H1 (cell line): ENCODE measurements around the gene TNFSF12. TPM values are rescaled to one million over a fixed set of nuclear protein-coding genes. Genes with fewer than 3 reads are reported as not detected.

Experiments
- CTCF ChIA-PET: fragments of 300-600 bp; sonication (Branson Sonifier 250); formaldehyde crosslinking; loops from one replicate; lab custom pipeline; 2021; ENCODE audit not compliant: partially characterized antibody; lab: Charles Lee
- POLR2A ChIA-PET: fragments of 300-600 bp; sonication (Branson Sonifier 250); formaldehyde crosslinking; loops from one replicate; lab custom pipeline; 2021; ENCODE audit warnings: inconsistent platforms; ENCODE audit not compliant: partially characterized antibody; lab: Charles Lee
- DNase-seq, 2 experiments: peaks; one replicate each; pipeline versions ENCODE4 v3.0.0 to v3.0.0-alpha.2; 2010 to 2022; ENCODE audit warnings: low spot score in 2 of 2, low read depth in 1 of 2, mixed read lengths in 1 of 2
- FAIRE-seq: peaks from 2 replicates; lab custom pipeline; 2011; peaks lifted over from hg19 to GRCh38; lab: Jason Lieb, UNC
- H2AFZ ChIP-seq: 2 replicates; pipeline ENCODE4 v1.8.1; 2012; ENCODE audit warnings: low read length, inconsistent platforms
- H2AK5ac ChIP-seq: 2 replicates; pipeline ENCODE4 v1.6.1; 2013; ENCODE audit warnings: low read depth, low read length
- H2BK120ac ChIP-seq: replicated peaks from 2 replicates; pipeline ENCODE3; 2013; ENCODE audit warnings: low read depth, low read length, inconsistent platforms
- H2BK12ac ChIP-seq: 2 replicates; pipeline ENCODE4 v1.6.1; 2013; ENCODE audit warnings: low read depth, low read length
- H2BK15ac ChIP-seq: 2 replicates; pipeline ENCODE4 v1.6.1; 2013; ENCODE audit warnings: low read length
- H2BK20ac ChIP-seq: 2 replicates; pipeline ENCODE4 v1.6.1; 2013; ENCODE audit warnings: low read length
- H2BK5ac ChIP-seq: 2 replicates; pipeline ENCODE4 v1.6.1; 2013; ENCODE audit warnings: low read depth, low read length
- H3K14ac ChIP-seq: 2 replicates; pipeline ENCODE4 v1.6.1; 2013; ENCODE audit warnings: inconsistent platforms; ENCODE audit not compliant: insufficient read length
- H3K18ac ChIP-seq: 2 replicates; pipeline ENCODE4 v1.6.1; 2013; ENCODE audit warnings: low read length; ENCODE audit errors: extremely low read depth
- H3K23ac ChIP-seq: 2 replicates; pipeline ENCODE4 v1.6.1; 2013; ENCODE audit warnings: inconsistent platforms; ENCODE audit not compliant: insufficient read length
- H3K23me2 ChIP-seq: 2 replicates; pipeline ENCODE4 v1.6.1; 2013; ENCODE audit warnings: low read depth, low read length
- H3K27ac ChIP-seq: 2 replicates; pipeline ENCODE4 v1.6.1; 2011; ENCODE audit warnings: low read depth, low read length, inconsistent platforms
- H3K27me3 ChIP-seq, 4 experiments: replicated peaks in 1 of 4; 1 replicate in 1 of 4; 2 replicates in 3 of 4; pipeline versions ENCODE4 v1.6.1 to v1.8.1; 2011 to 2013; ENCODE audit warnings: low read length in 3 of 4, mild to moderate bottlenecking in 3 of 4, inconsistent platforms in 2 of 4, mixed read lengths in 2 of 4, moderate library complexity in 1 of 4; ENCODE audit not compliant: control insufficient read depth in 3 of 4, insufficient read depth in 3 of 4; ENCODE audit errors: extremely low read depth in 1 of 4
- H3K36me3 ChIP-seq, 4 experiments: 2 replicates each; pipeline versions ENCODE4 v1.6.1 to v1.8.1; 2011 to 2013; ENCODE audit warnings: mild to moderate bottlenecking in 4 of 4, low read length in 3 of 4, moderate library complexity in 2 of 4, control low read depth in 1 of 4, inconsistent platforms in 1 of 4; ENCODE audit not compliant: insufficient read depth in 4 of 4, control insufficient read depth in 2 of 4
- H3K4ac ChIP-seq: replicated peaks from 2 replicates; pipeline ENCODE3; 2013; ENCODE audit warnings: low read length, low read depth, mixed read lengths, inconsistent platforms; ENCODE audit not compliant: insufficient read length
- H3K4me1 ChIP-seq, 4 experiments: replicated peaks in 1 of 4; 1 replicate in 1 of 4; 2 replicates in 3 of 4; pipeline versions ENCODE4 v1.6.1 to v1.8.1; 2011 to 2013; ENCODE audit warnings: low read length in 3 of 4, inconsistent platforms in 2 of 4, mixed read lengths in 1 of 4; ENCODE audit not compliant: insufficient read depth in 4 of 4, control insufficient read depth in 3 of 4
- H3K4me2 ChIP-seq, 2 experiments: 2 replicates each; pipeline versions ENCODE4 v1.6.1 to v1.8.1; 2011 to 2013; ENCODE audit warnings: low read depth in 2 of 2, low read length in 2 of 2, control low read depth in 1 of 2, inconsistent platforms in 1 of 2, mild to moderate bottlenecking in 1 of 2; ENCODE audit not compliant: insufficient read depth in 1 of 2
- H3K4me3 ChIP-seq, 4 experiments: fragments of 200-600, 300-600 bp in 1 of 4; sonication (generic), shearing (Covaris generic), sonication (Bioruptor Twin) in 1 of 4; 2 replicates each; pipeline versions ENCODE4 v1.5.1 to v1.8.1; 2011 to 2016; ENCODE audit warnings: low read length in 4 of 4, low read depth in 3 of 4, control low read depth in 2 of 4, inconsistent platforms in 2 of 4, mild to moderate bottlenecking in 2 of 4, mixed read lengths in 1 of 4, moderate library complexity in 1 of 4; ENCODE audit not compliant: insufficient read depth in 2 of 4; ENCODE audit errors: extremely low read depth in 1 of 4
- H3K56ac ChIP-seq: replicated peaks from 2 replicates; pipeline ENCODE3; 2013; ENCODE audit warnings: low read depth, mild to moderate bottlenecking, mixed read lengths, low read length, inconsistent platforms; ENCODE audit not compliant: insufficient read length
- H3K79me1 ChIP-seq: 2 replicates; pipeline ENCODE4 v1.6.1; 2013; ENCODE audit warnings: low read depth, low read length, control low read depth
- H3K79me2 ChIP-seq, 2 experiments: 2 replicates each; pipeline versions ENCODE4 v1.6.1 to v1.8.1; 2012 to 2013; ENCODE audit warnings: low read length in 2 of 2, mild to moderate bottlenecking in 2 of 2, inconsistent platforms in 1 of 2; ENCODE audit not compliant: insufficient read depth in 2 of 2, control insufficient read depth in 1 of 2
- H3K9ac ChIP-seq, 4 experiments: replicated peaks in 1 of 4; 1 replicate in 1 of 4; 2 replicates in 3 of 4; pipeline versions ENCODE4 v1.6.1 to v1.8.1; 2011 to 2013; ENCODE audit warnings: low read depth in 3 of 4, low read length in 3 of 4, control low read depth in 2 of 4, mild to moderate bottlenecking in 2 of 4, moderate library complexity in 2 of 4, inconsistent platforms in 1 of 4; ENCODE audit errors: extremely low read depth in 1 of 4
- H3K9me3 ChIP-seq, 2 experiments: 2 replicates each; pipeline versions ENCODE4 v1.6.1 to v1.8.1; 2012 to 2013; ENCODE audit warnings: mild to moderate bottlenecking in 2 of 2, moderate library complexity in 2 of 2, control low read depth in 1 of 2, inconsistent platforms in 1 of 2, low read depth in 1 of 2, low read length in 1 of 2, mixed read lengths in 1 of 2; ENCODE audit not compliant: insufficient read depth in 2 of 2
- H4K20me1 ChIP-seq, 2 experiments: replicated peaks in 1 of 2; 2 replicates each; pipeline versions ENCODE3 to v1.8.1; 2011 to 2013; ENCODE audit warnings: inconsistent platforms in 2 of 2, low read length in 2 of 2, mild to moderate bottlenecking in 1 of 2; ENCODE audit not compliant: insufficient read depth in 2 of 2, control insufficient read depth in 1 of 2
- H4K5ac ChIP-seq: 2 replicates; pipeline ENCODE4 v1.6.1; 2013; ENCODE audit warnings: low read length, low read depth, mixed read lengths, inconsistent platforms; ENCODE audit not compliant: insufficient read length
- H4K8ac ChIP-seq: 2 replicates; pipeline ENCODE4 v1.8.0; 2013; ENCODE audit warnings: mild to moderate bottlenecking, moderate library complexity, low read length, inconsistent platforms; ENCODE audit not compliant: insufficient read depth; ENCODE audit errors: extremely low read depth
- H4K91ac ChIP-seq: replicated peaks from 2 replicates; pipeline ENCODE3; 2013; ENCODE audit warnings: low read length, mixed read lengths, inconsistent platforms; ENCODE audit not compliant: insufficient read length
- HDAC6 ChIP-seq: IDR thresholded peaks from one replicate; pipeline ENCODE4 v1.7.1; 2012; ENCODE audit warnings: low read depth, mild to moderate bottlenecking, inconsistent platforms, low read length, moderate library complexity
- JUN ChIP-seq: IDR thresholded peaks from 2 replicates; pipeline ENCODE4 v1.6.1; 2011; ENCODE audit warnings: low read depth, mild to moderate bottlenecking, improper control_type of control experiment, low read length
- KDM4A ChIP-seq: IDR thresholded peaks from one replicate; pipeline ENCODE4 v1.7.1; 2012; ENCODE audit warnings: low read depth, mild to moderate bottlenecking, moderate library complexity, low read length, inconsistent platforms; ENCODE audit not compliant: severe bottlenecking
- KDM5A ChIP-seq: fragments of 200-600 bp; IDR thresholded peaks from 2 replicates; pipeline ENCODE4 v1.7.1; 2012; ENCODE audit warnings: mild to moderate bottlenecking, low read length, inconsistent platforms, mixed read lengths
- RAD21 ChIP-seq, 2 experiments: IDR thresholded peaks in 1 of 2; conservative IDR thresholded peaks in 1 of 2; 2 replicates each; pipeline ENCODE4 v1.6.1; 2011; ENCODE audit warnings: low read depth in 2 of 2, low read length in 2 of 2, improper control_type of control experiment in 1 of 2, inconsistent platforms in 1 of 2, mild to moderate bottlenecking in 1 of 2, moderate library complexity in 1 of 2
- SP1 ChIP-seq: IDR thresholded peaks from 2 replicates; pipeline ENCODE4 v1.6.1; 2011; ENCODE audit warnings: low read depth, low read length
- TEAD4 ChIP-seq: IDR thresholded peaks from 2 replicates; pipeline ENCODE4 v1.6.1; 2012; ENCODE audit warnings: low read depth, low read length, inconsistent platforms, mixed read lengths
- WGBS, 2 experiments: shearing (Covaris generic) in 1 of 2; methylation state at CpG; one replicate each; pipeline versions ENCODE4 v1.1.6 to v1.1.7; 2013 to 2015; ENCODE audit warnings: low lambda C conversion rate in 2 of 2, mixed read lengths in 2 of 2, inconsistent platforms in 1 of 2, low coverage in 1 of 2, missing lambda C conversion rate in 1 of 2; ENCODE audit not compliant: insufficient replicate concordance in 2 of 2, insufficient coverage in 1 of 2, insufficient read length in 1 of 2; ENCODE audit errors: extremely low coverage in 1 of 2, missing lambda C conversion rate in 1 of 2; 5-methylcytosine and 5-hydroxymethylcytosine counted together
- polyA plus RNA-seq, 7 experiments: library from polyadenylated mRNA; depleted of rRNA in 3 of 7; stranded (reverse) in 5 of 7; unstranded in 2 of 7; fragments of >200 nt in 5 of 7; fragments of 200-250 nt in 2 of 7; gene quantifications; 1 replicate in 5 of 7; 2 replicates in 1 of 7; 4 replicates in 1 of 7; pipeline versions ENCODE4 v1.2.1 to v1.2.3, GENCODE V29; 2011 to 2013; ENCODE audit warnings: missing spikeins in 2 of 7, mixed read lengths in 2 of 7
- total RNA-seq: library from RNA; stranded (reverse); fragmentation: NEBNext Ultra II Directional; extraction: Animal tissue kit (Norgen Biotek cat#: 25700); gene quantifications from 2 replicates; pipeline ENCODE4 v1.2.1, GENCODE V29; 2021

The TNFSF12 gene
- total and polyA plus RNA-seq, 2 of the 8 experiments (the other 6 are each of a cell fraction or from before 2014, with no cell fraction given) = 7.2 to 9.6 TPM

DNA sequence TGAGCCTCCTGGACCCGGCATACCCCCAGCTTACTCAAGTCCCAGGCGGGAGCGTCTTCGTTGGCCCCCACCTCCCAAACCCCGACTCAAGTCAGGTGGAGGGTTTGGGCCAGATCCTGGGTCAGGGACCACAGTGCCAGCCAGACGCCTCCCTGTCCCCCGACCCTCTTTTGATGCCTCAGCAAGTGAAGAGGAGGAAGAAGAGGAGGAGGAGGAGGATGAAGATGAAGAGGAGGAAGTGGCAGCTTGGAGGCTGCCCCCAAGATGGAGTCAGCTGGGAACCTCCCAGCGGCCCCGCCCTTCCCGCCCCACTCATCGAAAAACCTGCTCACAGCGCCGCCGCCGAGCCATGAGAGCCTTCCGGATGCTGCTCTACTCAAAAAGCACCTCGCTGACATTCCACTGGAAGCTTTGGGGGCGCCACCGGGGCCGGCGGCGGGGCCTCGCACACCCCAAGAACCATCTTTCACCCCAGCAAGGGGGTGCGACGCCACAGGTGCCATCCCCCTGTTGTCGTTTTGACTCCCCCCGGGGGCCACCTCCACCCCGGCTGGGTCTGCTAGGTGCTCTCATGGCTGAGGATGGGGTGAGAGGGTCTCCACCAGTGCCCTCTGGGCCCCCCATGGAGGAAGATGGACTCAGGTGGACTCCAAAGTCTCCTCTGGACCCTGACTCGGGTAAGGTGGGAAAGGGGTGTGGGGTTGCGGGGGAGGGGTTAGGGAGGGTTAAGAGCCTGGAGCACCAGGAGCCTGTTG, 14.4 kb downstream of the TNFSF12 start:
- Histone ChIP-seq H2BK5ac (no peak overlapping the region), H3K4ac (no peak overlapping the region)
- 95% methylated on average over 25 of the region's 30 CpGs; no CpG with 5 or more reads in 1 of the 2 experiments for WGBS, 2 experiments

More for the DNA sequence above, 14.4 kb downstream of the TNFSF12 start:
- H3K4me3 ChIP-seq = peak overlapping the region in 3 of 4 experiments; percentile 71 to 96 (median 85); a peak in 5 of 8 replicates
- H2BK20ac ChIP-seq = no peak overlapping the region
- no peak overlapping the region for H2BK120ac ChIP-seq
- H3K27ac ChIP-seq = no peak overlapping the region
- CTCF ChIA-PET = interaction anchor here (0.6 to 12.7 kb wide), 3 partner anchors 29 to 110 kb away, joined by 3 to 251 read pairs (median 4); no protein-coding TSS in a partner anchor
- no peak overlapping the region for H2AFZ ChIP-seq
- H4K91ac ChIP-seq = no peak overlapping the region
- no peak for FAIRE-seq
- H3K9ac ChIP-seq = no peak overlapping the region
- peaks cover 22 to 43% (median 30%) of the 10 kb centered on the region in 4 experiments for H3K36me3 ChIP-seq
- no peaks in the 10 kb centered on the region for H3K27me3 ChIP-seq
- H2BK15ac ChIP-seq = no peak overlapping the region
- no peak overlapping the region for H3K14ac ChIP-seq
- no peak overlapping the region for H3K56ac ChIP-seq
- no peak overlapping the region for H4K5ac ChIP-seq
- H3K79me2 ChIP-seq = peaks cover 4 to 26% of the 10 kb centered on the region in 2 experiments; a peak in 3 of 4 replicates
- no peak overlapping the region for H3K18ac ChIP-seq
- TF ChIP-seq JUN (no peak), HDAC6 (no peak), TEAD4 (no peak), KDM5A (no peak), SP1 (no peak), KDM4A (no peak), RAD21 (IDR thresholded peaks at IDR 0.05 in 1 of 2, conservative IDR thresholded peaks at IDR 0.05 in 1 of 2; ENCODE audit: low read depth in 2 of 2, low read length in 2 of 2) (no peak)
- no peak overlapping the region for H2AK5ac ChIP-seq
- H4K8ac ChIP-seq = no peak overlapping the region
- H3K4me1 ChIP-seq = peaks cover 7 to 30% (median 14%) of the 10 kb centered on the region in 4 experiments
- peaks cover 6% of the 10 kb centered on the region; the same call in 1 of the 2 replicates for H3K23me2 ChIP-seq
- H4K20me1 ChIP-seq = peaks cover 0 to 1% of the 10 kb centered on the region in 2 experiments
- H2BK12ac ChIP-seq = no peak overlapping the region
- no peak overlapping the region for H3K23ac ChIP-seq
- DNase-seq = no peak
- H3K9me3 ChIP-seq = no peaks in the 10 kb centered on the region
- peaks cover 11% of the 10 kb centered on the region for H3K79me1 ChIP-seq
- H3K4me2 ChIP-seq = peak overlapping the region; percentile 49 to 96; a peak in 3 of 4 replicates
- POLR2A ChIA-PET = interaction anchor here (0.6 to 37.5 kb wide), 4 partner anchors 19 to 664 kb away, joined by 3 to 1144 read pairs (median 4); partner anchors contain the start of genes CD68, MPDU1 and SOX15
